ENCODE measurements around the gene SLC16A6. TPM values are rescaled to one million over a fixed set of nuclear protein-coding genes. Genes with fewer than 3 reads are reported as not detected.
"Not testable (repeated sequence)": the region's sequence is repeated elsewhere in the genome, so short reads cannot be mapped to it uniquely, and the experiment has no call there.

The SLC16A6 gene
- polyA plus RNA-seq, 3 donors from 2014 or later = 0.88 to 4.8 (median 3.5) TPM

DNA sequence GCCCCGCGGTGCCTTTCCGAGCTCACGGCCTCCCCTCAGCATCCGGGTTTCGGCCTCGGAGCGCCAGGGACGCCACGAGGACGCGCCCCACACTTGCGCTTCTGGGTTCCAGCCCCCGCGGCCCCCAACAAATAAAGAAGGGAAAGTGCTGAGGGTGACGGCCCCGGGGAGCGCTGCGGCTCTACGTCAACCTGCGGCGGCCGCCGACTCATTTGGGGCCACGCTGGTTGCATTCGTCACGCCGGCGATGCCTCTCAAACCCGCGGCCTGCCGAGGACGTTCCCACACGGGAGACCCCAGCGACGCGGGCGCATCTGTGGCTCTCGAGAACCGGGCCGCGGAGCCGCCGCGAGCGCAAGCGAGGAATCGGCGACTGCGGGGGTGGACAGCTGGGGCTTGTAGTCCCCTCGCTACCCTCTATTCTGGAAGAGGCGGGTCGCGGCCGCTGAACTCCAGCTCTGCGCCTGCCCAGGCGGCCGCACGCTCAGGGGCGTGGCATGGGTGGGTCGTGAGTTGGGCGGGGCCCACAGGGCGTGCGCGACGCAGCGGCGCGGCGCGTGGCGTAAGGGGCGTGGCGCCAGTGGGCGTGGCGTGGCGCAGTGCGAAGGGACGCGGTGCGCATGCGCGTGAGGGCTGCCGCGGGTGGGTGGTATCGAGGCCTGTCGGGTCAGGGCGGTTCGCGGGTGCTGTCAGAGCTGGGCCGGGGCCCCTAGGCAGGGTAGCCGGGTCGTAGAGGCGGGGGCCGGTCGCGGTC, 43.3 kb downstream of the SLC16A6 start, which contains the start of gene AMZ2:
AMZ2 (plus strand) TSS at position 599 of the 754 bp plus-strand sequence. CDS start 2,145 bp downstream, outside the sequence.
- Mint-ChIP-seq H3K27ac (peak within 1 kb of the TSS; percentile 97 to 100 (median 100)), H3K4me1 (peaks cover 55 to 75% of the 10 kb centered on the region in 2 donors), H3K36me3 (peaks cover 0 to 14% (median 7%) of the 10 kb centered on the region in 3 donors), H3K4me3 (peak within 1 kb of the TSS; percentile 87 to 92 (median 91)), H3K27me3 (ENCODE audit: low read depth in 3 of 3) (peaks cover 32 to 35% (median 34%) of the 10 kb centered on the region in 3 donors), H3K9me3 (no peaks in the 10 kb centered on the region)
- peak; percentile 98 to 99 (median 99) for DNase-seq

DNA sequence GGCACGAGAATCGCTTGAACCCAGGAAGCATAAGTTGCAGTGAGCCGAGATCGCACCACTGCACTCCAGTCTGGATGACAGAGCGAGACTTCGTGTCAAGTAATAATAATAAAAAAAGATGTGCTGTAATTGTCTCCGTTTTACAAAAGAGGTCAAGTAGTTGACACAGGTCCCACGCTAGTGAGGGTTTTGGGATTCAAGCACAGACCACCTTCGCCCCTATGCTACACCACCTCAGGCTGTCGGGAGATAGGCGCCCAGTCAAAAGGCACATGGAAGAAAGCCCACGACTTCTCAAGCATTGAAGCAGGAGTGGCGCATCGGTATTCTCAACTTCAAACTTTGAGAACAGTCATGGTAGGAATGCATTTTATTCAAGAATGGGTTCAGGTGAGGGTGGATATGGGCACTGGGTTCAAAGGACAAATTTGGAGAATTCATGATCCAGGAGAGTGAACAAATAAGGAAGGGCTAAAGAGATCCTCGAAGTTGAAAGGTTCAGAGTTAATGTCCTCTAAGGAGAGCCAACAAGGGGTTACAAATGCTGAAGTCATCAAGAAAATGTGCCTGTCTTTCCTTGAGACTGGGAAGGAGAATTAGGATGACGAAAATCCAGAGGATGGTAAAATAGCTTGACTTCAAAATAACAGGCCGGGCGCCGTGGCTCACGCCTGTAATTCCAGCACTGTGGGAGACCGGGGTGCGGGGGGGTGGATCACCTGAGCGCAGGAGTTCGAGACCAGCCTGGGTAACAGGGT, 44.5 kb downstream of the SLC16A6 start:
- Mint-ChIP-seq H3K27me3 (ENCODE audit: low read depth in 3 of 3) (peaks cover 32 to 35% (median 34%) of the 10 kb centered on the region in 3 donors), H3K4me3 (peak overlapping the region; percentile 87 to 92 (median 91)), H3K27ac (peak overlapping the region; percentile 97 to 100 (median 100)), H3K4me1 (peaks cover 50 to 70% of the 10 kb centered on the region in 2 donors), H3K9me3 (no peaks in the 10 kb centered on the region), H3K36me3 (peaks cover 0 to 10% (median 7%) of the 10 kb centered on the region in 3 donors)
- DNase-seq = no peak

DNA sequence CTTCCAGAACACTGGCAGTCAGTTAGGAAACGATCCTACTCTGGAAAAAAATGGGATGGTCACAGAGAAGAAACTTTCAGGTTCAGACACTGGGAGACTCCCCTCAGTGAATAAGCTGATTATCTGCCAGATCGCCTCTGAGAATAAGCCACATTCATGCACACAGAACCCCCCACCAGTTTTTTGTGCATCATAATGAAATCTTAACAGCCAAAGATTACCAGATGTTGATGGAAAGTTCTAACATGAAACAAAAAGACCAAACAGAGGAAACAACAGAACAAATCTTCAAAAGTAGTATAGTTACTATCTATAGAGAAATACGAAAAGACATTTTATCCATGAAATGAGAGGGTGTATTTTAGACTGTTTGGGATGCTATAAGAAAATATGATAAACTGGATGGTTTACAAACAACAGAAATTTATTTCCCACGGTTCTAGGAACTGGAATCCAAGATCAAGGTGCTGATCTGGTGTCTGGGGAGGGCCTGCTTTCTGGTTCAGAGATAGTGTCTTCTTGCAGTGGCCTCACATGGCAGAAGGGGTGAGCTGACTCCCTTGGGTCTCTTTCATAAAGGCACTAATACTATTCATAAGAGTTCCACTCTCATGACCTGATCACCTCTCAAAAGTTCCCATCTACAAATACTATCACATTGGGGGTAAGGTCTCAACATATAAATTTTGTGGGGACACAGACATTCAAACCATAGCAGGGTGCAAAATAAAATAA, 51.1 kb downstream of the SLC16A6 start:
- Mint-ChIP-seq H3K27ac (peak overlapping the region; percentile 100), H3K36me3 (peaks cover 0 to 3% (median under 1%) of the 10 kb centered on the region in 3 donors), H3K4me3 (peak overlapping the region; percentile 21 to 91 (median 83)), H3K4me1 (peaks cover 62 to 80% of the 10 kb centered on the region in 2 donors), H3K27me3 (ENCODE audit: low read depth in 3 of 3) (peaks cover 16 to 23% (median 23%) of the 10 kb centered on the region in 3 donors), H3K9me3 (no peaks in the 10 kb centered on the region)
- no peak for DNase-seq

DNA sequence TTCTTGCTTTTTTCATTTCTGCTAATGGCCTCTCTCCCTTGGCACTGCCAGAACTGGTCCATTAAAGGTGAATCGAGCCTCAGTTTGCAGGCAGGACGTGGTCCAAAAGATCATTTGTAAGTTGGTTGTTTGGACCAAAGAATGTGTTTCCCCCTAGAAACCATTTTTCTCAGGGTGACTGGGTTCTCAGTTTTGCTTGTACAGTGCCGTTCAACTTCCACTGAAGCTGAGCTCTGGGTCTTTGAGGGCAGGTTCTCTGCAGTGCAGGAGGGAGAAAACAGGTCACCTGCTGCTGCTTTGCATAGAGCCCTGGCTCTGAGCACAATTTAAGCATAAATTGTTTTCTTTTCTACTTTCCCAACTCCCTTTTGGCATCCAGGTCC, 52.1 kb downstream of the SLC16A6 start:
- Mint-ChIP-seq H3K36me3 (peaks cover 0 to 3% (median 0%) of the 10 kb centered on the region in 3 donors), H3K27ac (peak overlapping the region; percentile 100), H3K27me3 (ENCODE audit: low read depth in 3 of 3) (peaks cover 19 to 27% (median 24%) of the 10 kb centered on the region in 3 donors), H3K4me3 (peak overlapping the region; percentile 83 to 91 (median 85)), H3K9me3 (no peaks in the 10 kb centered on the region), H3K4me1 (peaks cover 71 to 81% of the 10 kb centered on the region in 2 donors)
- DNase-seq = no peak

DNA sequence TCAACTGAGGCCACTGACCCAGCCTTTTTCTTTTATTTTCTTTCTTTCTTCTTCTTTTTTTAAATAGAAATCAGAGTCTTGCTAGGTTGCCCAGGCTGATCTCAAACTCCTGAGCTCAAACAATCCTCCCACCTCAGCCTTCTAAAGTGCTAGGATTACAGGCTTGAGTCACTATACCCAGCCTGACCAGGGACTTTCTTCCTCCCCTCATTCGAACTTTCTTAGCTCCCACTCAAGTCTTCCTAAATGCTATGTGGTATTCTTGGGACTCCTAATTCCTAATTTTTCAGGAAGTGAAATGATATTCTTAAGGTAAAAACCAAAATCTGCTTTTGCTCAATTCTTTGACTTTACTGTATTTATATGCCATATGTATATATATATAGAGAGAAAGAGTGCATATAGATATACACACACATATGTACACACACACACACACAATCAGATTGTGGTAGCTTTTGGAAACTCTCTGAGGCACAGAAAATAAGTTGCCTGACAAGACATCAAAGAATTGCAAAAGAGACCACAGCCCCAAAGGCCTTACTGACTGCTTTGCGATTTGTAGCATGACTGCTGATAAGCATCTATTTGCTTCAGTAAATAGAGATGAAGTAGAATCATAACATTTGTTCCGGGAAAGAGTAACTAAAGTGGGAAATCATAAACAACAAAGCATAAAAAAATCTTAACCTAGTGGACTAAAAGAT, 52.6 kb downstream of the SLC16A6 start:
- peak overlapping the region; percentile 100 for H3K27ac Mint-ChIP-seq
- peaks cover 17 to 27% (median 24%) of the 10 kb centered on the region in 3 donors for H3K27me3 Mint-ChIP-seq (ENCODE audit: low read depth in 3 of 3)
- peaks cover 73 to 82% of the 10 kb centered on the region in 2 donors for H3K4me1 Mint-ChIP-seq
- H3K9me3 Mint-ChIP-seq = no peaks in the 10 kb centered on the region
- H3K36me3 Mint-ChIP-seq = peaks cover 0 to 3% (median 0%) of the 10 kb centered on the region in 3 donors
- peak overlapping the region; percentile 83 to 91 (median 85) for H3K4me3 Mint-ChIP-seq
- DNase-seq = peak in 1 of 3 donors; percentile 32

DNA sequence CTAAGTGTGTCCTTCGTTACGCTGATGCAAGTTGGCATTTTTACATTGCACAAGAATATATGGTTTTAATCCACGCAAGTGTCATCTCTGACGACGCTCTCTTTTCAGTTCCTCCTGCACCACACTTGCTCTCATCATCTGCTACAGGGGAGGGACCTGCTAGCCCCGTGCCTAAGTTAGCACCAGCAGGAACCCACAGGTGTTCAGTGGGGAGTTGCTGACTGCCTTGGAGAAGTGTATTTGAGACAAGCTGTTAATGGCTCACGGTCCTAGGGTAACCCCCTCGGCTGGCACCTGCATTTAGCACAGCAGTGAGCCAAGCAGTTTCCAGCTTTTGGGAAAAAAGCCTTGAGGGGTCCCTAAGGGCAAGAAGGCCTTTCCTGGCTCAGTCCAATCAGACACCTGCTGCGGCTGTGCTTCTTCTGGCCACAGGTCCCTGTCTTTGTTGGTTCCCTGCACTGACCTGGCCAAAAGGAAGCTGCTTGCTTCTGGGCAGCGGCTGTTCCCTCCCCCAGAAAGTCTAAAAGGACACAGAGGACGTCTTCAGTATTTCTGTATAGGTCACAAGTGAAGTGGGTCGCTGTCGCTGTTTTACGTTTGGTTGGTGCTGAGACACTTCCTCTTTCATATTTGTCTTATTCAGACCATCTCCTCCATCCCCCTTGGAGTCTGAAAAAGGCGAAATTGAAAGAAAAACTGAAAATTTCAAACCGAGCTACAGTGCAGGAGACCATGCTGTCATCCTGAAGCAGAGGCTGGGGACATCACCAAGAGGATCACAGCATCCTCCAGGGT, 53.4 kb downstream of the SLC16A6 start:
- H3K27me3 Mint-ChIP-seq (ENCODE audit: low read depth in 3 of 3) = peaks cover 17 to 27% (median 24%) of the 10 kb centered on the region in 3 donors
- H3K36me3 Mint-ChIP-seq, H3K9me3 Mint-ChIP-seq: not testable (repeated sequence)
- peak overlapping the region; percentile 83 to 91 (median 85) for H3K4me3 Mint-ChIP-seq
- H3K4me1 Mint-ChIP-seq = peaks cover 81 to 89% of the 10 kb centered on the region in 2 donors
- DNase-seq = peak; percentile 84 to 85 (median 84)
- peak overlapping the region; percentile 100 for H3K27ac Mint-ChIP-seq

DNA sequence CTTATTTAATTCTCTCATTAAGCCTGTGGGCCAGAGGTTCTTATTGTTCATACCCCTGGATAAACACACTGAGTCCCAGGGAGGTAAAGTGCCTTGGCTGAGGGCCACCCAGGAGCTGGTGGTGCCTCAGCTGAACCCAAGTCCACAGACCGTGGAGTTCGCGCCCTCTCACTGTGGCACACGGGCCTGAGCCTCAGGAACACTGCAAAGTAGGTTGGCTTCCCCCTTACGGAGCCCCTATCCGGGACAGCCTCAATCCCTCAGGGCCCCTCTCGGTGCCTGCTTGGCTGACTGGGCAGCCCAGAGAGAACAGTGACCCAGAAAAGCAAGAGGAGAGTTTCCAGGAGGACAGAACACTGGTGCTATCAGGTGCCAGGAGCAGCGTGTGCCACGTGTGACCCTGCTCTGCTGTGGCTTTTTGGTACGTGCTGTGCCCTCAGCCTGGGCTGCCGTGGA, 55.6 kb downstream of the SLC16A6 start:
- H3K36me3 Mint-ChIP-seq, DNase-seq, H3K9me3 Mint-ChIP-seq: not testable (repeated sequence)
- H3K27ac Mint-ChIP-seq = peak overlapping the region; percentile 98 to 100 (median 99)
- peak overlapping the region; percentile 79 to 86 (median 83) for H3K4me3 Mint-ChIP-seq
- H3K4me1 Mint-ChIP-seq = peaks cover 79 to 86% of the 10 kb centered on the region in 2 donors
- H3K27me3 Mint-ChIP-seq (ENCODE audit: low read depth in 3 of 3) = peaks cover 17 to 27% (median 24%) of the 10 kb centered on the region in 3 donors

DNA sequence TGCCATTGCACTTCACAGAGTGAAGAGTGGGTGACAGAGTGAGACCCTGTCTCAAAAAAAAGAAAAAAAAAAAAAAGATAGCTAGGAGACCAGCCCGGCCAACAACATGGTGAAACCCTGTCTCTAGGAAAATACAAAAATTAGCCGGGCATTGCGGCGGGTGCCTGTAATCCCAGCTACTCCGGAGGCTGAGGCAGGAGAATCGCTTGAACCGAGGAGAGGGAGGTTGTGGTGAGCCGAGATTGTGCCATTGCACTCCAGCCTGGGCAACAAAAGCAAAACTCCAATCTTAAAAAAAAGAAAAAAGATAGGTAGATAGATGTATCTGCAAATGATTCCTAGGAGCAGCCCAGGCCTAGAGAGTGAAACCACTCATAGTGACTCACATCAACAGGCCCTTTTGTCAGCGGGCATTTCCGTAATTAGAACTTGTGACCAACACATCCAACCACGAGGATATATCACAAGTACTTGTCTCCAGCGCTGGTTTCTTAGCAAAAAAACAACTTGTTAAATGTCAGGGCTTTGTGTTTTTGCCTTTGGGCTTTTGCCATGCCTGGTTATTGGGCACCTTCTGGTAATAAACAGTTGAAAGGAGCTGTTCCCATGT, 56.1 kb downstream of the SLC16A6 start:
- Mint-ChIP-seq H3K4me3 (peak overlapping the region; percentile 79 to 86 (median 83)), H3K27ac (peak overlapping the region; percentile 98 to 100 (median 99)), H3K27me3 (ENCODE audit: low read depth in 3 of 3) (peaks cover 17 to 27% (median 24%) of the 10 kb centered on the region in 3 donors), H3K4me1 (peaks cover 78 to 86% of the 10 kb centered on the region in 2 donors)
- H3K9me3 Mint-ChIP-seq, H3K36me3 Mint-ChIP-seq: not testable (repeated sequence)
- DNase-seq = peak; percentile 89 to 91 (median 90)

DNA sequence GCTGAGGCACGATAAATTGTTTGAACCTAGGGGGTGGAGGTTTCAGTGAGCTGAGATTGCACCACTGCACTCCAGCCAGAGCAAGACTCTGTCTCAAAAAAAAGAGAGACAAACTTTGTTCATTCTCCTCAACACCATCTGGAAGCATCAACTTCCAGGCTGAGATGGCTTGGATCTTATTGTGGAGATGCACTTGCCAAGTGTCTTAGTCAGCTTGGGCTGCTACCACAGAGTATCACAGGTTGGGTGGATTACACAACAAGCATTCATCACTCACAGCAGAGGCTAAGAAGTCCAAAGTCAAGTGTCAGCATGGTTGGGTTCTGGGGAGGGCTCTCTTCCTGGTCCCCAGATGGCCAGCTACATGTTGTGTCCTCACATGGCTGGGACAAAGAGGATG, 58.2 kb downstream of the SLC16A6 start:
- peaks cover 78 to 86% of the 10 kb centered on the region in 2 donors for H3K4me1 Mint-ChIP-seq

DNA sequence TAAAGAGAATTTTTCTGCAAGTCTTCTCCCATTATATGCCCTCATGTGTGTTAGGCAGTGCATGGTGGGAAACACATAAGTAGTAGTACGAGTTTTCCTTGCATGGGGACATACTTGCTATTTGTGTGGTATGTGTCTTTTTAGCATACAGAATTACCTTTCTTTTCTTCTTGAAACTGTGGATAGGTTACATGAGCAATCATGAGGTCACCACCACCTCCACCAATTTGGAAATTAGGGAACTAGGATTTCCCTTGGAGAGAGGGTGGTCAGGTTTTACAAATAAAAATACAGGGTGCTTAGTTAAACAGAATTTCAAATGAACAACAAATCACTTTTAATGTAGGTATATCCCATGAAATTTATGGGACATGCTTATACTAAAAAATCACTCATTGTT, 59.4 kb downstream of the SLC16A6 start:
- Mint-ChIP-seq H3K27ac (peak overlapping the region; percentile 39 to 100 (median 88)), H3K36me3 (peaks cover 4 to 22% (median 8%) of the 10 kb centered on the region in 3 donors), H3K4me3 (no peak overlapping the region), H3K27me3 (ENCODE audit: low read depth in 3 of 3) (peaks cover 8 to 13% (median 10%) of the 10 kb centered on the region in 3 donors), H3K4me1 (peaks cover 75 to 85% of the 10 kb centered on the region in 2 donors), H3K9me3 (no peaks in the 10 kb centered on the region)
- no peak for DNase-seq

More for the DNA sequence above, 58.2 kb downstream of the SLC16A6 start:
- peaks cover 4 to 18% (median 8%) of the 10 kb centered on the region in 3 donors for H3K36me3 Mint-ChIP-seq
- not testable (repeated sequence) for DNase-seq, H3K9me3 Mint-ChIP-seq
- peak overlapping the region; percentile 90 to 100 (median 96) for H3K27ac Mint-ChIP-seq
- peak overlapping the region in 4 of 5 donors; percentile 24 to 72 (median 56) for H3K4me3 Mint-ChIP-seq
- peaks cover 18 to 25% (median 19%) of the 10 kb centered on the region in 3 donors for H3K27me3 Mint-ChIP-seq (ENCODE audit: low read depth in 3 of 3)

DNA sequence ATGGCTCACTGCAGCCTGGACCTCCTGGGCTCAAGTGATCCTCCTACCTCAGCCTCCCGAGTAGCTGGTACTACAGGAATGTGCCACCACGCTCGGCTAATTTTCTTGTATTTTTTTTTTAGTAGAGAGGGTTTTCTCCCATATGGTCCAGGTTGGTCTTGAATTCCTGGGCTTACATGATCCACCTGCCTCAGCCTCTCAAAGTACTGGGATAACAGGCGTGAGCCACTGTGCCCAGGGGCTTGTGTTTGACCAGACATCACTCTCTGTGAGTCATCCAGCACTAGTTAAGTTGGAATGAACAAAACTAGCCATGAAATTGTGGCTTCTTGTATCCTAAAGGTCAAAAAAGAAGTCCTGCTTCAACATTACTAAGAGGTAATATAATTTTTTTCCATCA, 59.8 kb downstream of the SLC16A6 start:
- Mint-ChIP-seq H3K27me3 (ENCODE audit: low read depth in 3 of 3) (peaks cover 8 to 12% (median 10%) of the 10 kb centered on the region in 3 donors), H3K36me3 (peaks cover 4 to 22% (median 8%) of the 10 kb centered on the region in 3 donors), H3K4me1 (peaks cover 79 to 88% of the 10 kb centered on the region in 2 donors), H3K27ac (peak overlapping the region in 4 of 6 donors; percentile 21 to 100 (median 68))
- H3K4me3 Mint-ChIP-seq, H3K9me3 Mint-ChIP-seq, DNase-seq: not testable (repeated sequence)
